NCI-H446 (cell line): ENCODE measurements around the gene ANKRD13D.

Source experiments
- DNase-seq, 2 experiments: peaks; one replicate each; lab custom pipeline; 2025; lab: John Stamatoyannopoulos, UW

Gene ANKRD13D

GRCh38 chr11:67286621-67287333 is 2.3 kb upstream of the ANKRD13D start:
- no peak for DNase-seq

GRCh38 chr11:67287355-67288197 is 1.5 kb upstream of the ANKRD13D start:
- no peak for DNase-seq

GRCh38 chr11:67288198-67288451 is 978 bp upstream of the ANKRD13D start:
- no peak for DNase-seq

- peak; percentile 57 to 86 for DNase-seq
These were observed 464 bp upstream of the ANKRD13D start for GRCh38 chr11:67288452-67289225.

- no peak for DNase-seq
These were observed 762 bp downstream of the ANKRD13D start for GRCh38 chr11:67289651-67290479.

- DNase-seq = no peak
These were observed 1.7 kb downstream of the ANKRD13D start for GRCh38 chr11:67290801-67291200.

- no peak for DNase-seq
These were observed 2.6 kb downstream of the ANKRD13D start for GRCh38 chr11:67291481-67292381.

- DNase-seq = no peak
These were observed 3.6 kb downstream of the ANKRD13D start for GRCh38 chr11:67292671-67293070.

GRCh38 chr11:67293090-67293489 is 4.0 kb downstream of the ANKRD13D start:
- peak in 1 of 2 experiments; percentile 35 for DNase-seq

- no peak for DNase-seq
These were observed 6.7 kb downstream of the ANKRD13D start for GRCh38 chr11:67295846-67296245.

GRCh38 chr11:67298786-67299185 is 9.7 kb downstream of the ANKRD13D start:
- DNase-seq = no peak

GRCh38 chr11:67299471-67300191 is 10.5 kb downstream of the ANKRD13D start:
- DNase-seq = no peak

GRCh38 chr11:67300256-67300755 is 11.2 kb downstream of the ANKRD13D start:
- DNase-seq = no peak

- DNase-seq = no peak
These were observed 11.7 kb downstream of the ANKRD13D start for GRCh38 chr11:67300756-67301312.

- DNase-seq = no peak
These were observed 12.3 kb downstream of the ANKRD13D start for GRCh38 chr11:67301313-67301921.

GRCh38 chr11:67301951-67302516 is 12.9 kb downstream of the ANKRD13D start:
- DNase-seq = no peak

GRCh38 chr11:67302571-67303131 is 13.5 kb downstream of the ANKRD13D start:
- no peak for DNase-seq

GRCh38 chr11:67303132-67303834 is 14.2 kb downstream of the ANKRD13D start, which contains the start of gene SSH3:
SSH3 (plus strand) TSS chr11:67303530; CDS start chr11:67303626, 96 bp downstream.
- DNase-seq = no peak
